Fibroblast of villous mesenchyme (primary cell): Measurements from ENCODE around the gene PPP6R2. TPM values are rescaled to one million over a fixed set of nuclear protein-coding genes. Genes with fewer than 3 reads are reported as not detected.

Experiments used
- DNase-seq: peaks from one replicate; pipeline ENCODE4 v3.0.0-alpha.2; 2010; ENCODE audit warnings: low read depth
- H3K4me3 ChIP-seq: 2 replicates; pipeline ENCODE4 v1.5.1; 2011; ENCODE audit warnings: low read depth, mild to moderate bottlenecking, low read length
- total RNA-seq: library from RNA; depleted of rRNA; stranded (reverse); fragments of >200 nt; gene quantifications from 2 replicates; pipeline ENCODE4 v1.2.3, GENCODE V29; 2012
- TF ChIP-seq, protein P1 (sequence below): IDR thresholded peaks from 2 replicates; pipeline ENCODE4 v1.5.1; 2012; ENCODE audit warnings: low read depth, mild to moderate bottlenecking, low read length; ENCODE audit not compliant: insufficient read depth

PPP6R2 gene
- total RNA-seq, 1 donor = 54.0 TPM

DNA sequence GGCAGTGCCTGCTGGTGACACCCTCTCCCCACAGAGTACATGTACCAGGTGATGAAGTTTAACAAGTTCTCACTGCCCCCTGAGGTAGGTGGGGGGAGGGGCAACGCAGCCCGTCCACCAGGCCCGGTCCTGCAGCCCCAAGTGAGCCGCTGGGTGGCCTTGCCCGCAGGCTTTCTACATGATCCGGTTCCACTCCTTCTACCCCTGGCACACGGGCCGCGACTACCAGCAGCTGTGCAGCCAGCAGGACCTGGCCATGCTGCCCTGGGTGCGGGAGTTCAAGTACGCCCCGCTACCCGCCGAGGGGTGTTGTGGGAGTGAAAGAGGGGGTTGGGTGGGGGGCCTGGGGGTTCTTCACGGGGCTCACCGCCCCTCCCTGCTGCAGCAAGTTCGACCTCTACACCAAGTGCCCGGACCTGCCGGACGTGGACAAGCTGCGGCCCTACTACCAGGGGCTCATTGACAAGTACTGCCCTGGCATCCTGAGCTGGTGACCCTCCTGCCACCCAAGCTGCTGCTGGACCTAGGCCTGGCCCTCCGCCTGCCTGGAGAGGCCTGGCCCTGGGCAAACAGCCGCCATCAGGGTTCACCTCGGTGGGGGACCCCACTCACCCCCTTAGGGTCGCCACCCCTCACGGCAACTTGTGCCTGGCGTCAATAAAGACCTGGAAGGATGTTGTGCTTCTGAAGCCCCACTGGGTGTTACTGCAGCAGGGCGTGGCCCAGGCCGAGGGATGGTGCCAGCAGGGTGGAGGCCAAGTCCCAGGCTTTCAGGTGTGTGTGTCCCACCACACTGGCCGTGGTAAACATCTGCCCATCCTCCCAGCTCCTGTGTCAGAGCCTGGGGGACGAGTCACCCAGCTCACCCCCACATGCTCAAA, 146.5 kb downstream of the PPP6R2 start:
- no peak for DNase-seq
- no peak overlapping the region for H3K4me3 ChIP-seq
- TF ChIP-seq, protein P1, sequence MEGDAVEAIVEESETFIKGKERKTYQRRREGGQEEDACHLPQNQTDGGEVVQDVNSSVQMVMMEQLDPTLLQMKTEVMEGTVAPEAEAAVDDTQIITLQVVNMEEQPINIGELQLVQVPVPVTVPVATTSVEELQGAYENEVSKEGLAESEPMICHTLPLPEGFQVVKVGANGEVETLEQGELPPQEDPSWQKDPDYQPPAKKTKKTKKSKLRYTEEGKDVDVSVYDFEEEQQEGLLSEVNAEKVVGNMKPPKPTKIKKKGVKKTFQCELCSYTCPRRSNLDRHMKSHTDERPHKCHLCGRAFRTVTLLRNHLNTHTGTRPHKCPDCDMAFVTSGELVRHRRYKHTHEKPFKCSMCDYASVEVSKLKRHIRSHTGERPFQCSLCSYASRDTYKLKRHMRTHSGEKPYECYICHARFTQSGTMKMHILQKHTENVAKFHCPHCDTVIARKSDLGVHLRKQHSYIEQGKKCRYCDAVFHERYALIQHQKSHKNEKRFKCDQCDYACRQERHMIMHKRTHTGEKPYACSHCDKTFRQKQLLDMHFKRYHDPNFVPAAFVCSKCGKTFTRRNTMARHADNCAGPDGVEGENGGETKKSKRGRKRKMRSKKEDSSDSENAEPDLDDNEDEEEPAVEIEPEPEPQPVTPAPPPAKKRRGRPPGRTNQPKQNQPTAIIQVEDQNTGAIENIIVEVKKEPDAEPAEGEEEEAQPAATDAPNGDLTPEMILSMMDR = no peak

- no peak overlapping the region for H3K4me3 ChIP-seq
- TF ChIP-seq, protein P1 = no peak
- no peak for DNase-seq
Measured at GRCh38 chr22:50490531-50491308, 147.6 kb downstream of the PPP6R2 start.

Other genes with a start within 250 kb of the PPP6R2 start
- 0.32 and 0.43 TPM in 2 replicates for gene PANX2, start 172.6 kb upstream of the PPP6R2 start, total RNA-seq
- 21.6 and 27.4 TPM in 2 replicates for gene TRABD, start 157.4 kb upstream of the PPP6R2 start, total RNA-seq
- 18.0 and 20.7 TPM in 2 replicates for gene SELENOO, start 142.3 kb upstream of the PPP6R2 start, total RNA-seq
- gene TUBGCP6, start 98.3 kb upstream of the PPP6R2 start, total RNA-seq = 25.4 and 32.4 TPM in 2 replicates
- gene HDAC10, start 92.1 kb upstream of the PPP6R2 start, total RNA-seq = 18.7 and 19.4 TPM in 2 replicates
- gene MAPK12, start 81.6 kb upstream of the PPP6R2 start, total RNA-seq = 39.3 and 42.7 TPM in 2 replicates
- gene MAPK11, start 72.9 kb upstream of the PPP6R2 start, total RNA-seq = 6.5 and 6.8 TPM in 2 replicates
- 148 and 168 TPM in 2 replicates for gene PLXNB2, start 35.7 kb upstream of the PPP6R2 start, total RNA-seq
- gene DENND6B, start 16.3 kb upstream of the PPP6R2 start, total RNA-seq = 2.3 and 2.6 TPM in 2 replicates
- gene SBF1, start 131.7 kb downstream of the PPP6R2 start, total RNA-seq = 75.1 and 82.8 TPM in 2 replicates
- 2.6 and 5.8 TPM in 2 replicates for gene ADM2, start 138.2 kb downstream of the PPP6R2 start, total RNA-seq
- gene MIOX, start 143.5 kb downstream of the PPP6R2 start, total RNA-seq = 0.32 TPM in 1 of 2 replicates, not detected in the other
- gene LMF2, start 164.4 kb downstream of the PPP6R2 start, total RNA-seq = 50.1 and 52.5 TPM in 2 replicates
- gene NCAPH2, start 164.9 kb downstream of the PPP6R2 start, total RNA-seq = 27.2 and 35.4 TPM in 2 replicates
- 2.6 TPM in 2 replicates for gene SCO2, start 182.3 kb downstream of the PPP6R2 start, total RNA-seq
- gene TYMP, start 186.7 kb downstream of the PPP6R2 start, total RNA-seq = 16.0 and 21.6 TPM in 2 replicates
- 0.32 TPM in 1 of 2 replicates, not detected in the other for gene KLHDC7B, start 202.6 kb downstream of the PPP6R2 start, total RNA-seq
- gene SYCE3, start 219.6 kb downstream of the PPP6R2 start, total RNA-seq = not detected in 2 replicates
- gene CPT1B, start 235.1 kb downstream of the PPP6R2 start, total RNA-seq = 3.2 and 3.9 TPM in 2 replicates
- 18.1 and 24.5 TPM in 2 replicates for gene CHKB, start 239.5 kb downstream of the PPP6R2 start, total RNA-seq